ENCODE measurements around the gene CD2.
"Not testable (repeated sequence)": the region's sequence is repeated elsewhere in the genome, so short reads cannot be mapped to it uniquely, and the experiment has no call there.

CD2 gene

DNA sequence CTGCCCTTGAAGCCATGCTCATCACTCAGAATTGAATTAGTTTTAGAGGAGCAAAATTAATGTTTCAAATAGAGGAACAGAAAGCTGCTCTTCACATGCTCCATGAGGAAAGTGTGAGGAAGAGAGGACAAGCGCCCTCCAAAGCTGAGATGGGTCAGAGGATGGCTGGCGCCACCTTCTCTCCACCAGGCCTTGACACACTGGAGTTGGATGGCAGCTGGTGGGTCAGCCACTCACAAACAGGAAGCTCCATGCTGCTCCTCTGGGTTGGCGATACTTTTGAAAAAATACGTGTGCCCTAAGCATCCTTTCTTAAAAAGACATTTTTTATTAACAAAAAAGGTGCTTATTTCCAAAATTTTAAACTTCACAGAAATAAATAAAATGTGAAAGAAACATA lies 3.1 kb upstream of the CD2 start:
- 79% methylated on average over 2 of the region's 4 CpGs for WGBS (ENCODE audit: insufficient coverage)
- POLR2A ChIA-PET, result no interaction called here

DNA sequence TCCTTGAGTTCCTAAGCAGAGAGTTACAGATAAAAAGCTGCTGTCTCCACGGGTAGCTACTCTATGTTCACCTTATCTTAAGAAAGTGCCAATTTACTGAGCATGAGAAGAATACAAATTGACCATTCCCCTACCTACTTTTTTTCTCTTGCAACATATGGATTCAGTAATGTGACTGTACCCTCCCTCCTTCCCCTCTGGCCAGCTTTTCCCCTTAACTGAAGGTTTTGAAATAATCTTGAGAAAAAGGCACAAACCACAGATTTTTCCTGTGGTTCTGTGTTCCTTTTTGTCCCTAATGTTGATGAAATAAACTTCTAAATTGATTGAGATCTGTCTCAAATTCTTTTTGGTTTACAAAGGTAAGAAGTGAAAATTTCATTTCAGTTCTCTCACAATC lies 2.6 kb upstream of the CD2 start:
- ChIA-PET POLR2A (no interaction called here), CTCF (interaction anchor here (1.4 to 1.8 kb wide), 5 partner anchors 14 to 63 kb away, joined by 3 to 9 read pairs (median 4); no protein-coding TSS in a partner anchor)
- WGBS (ENCODE audit: insufficient coverage), result no CpG with 5 or more reads among the region's 1 CpG
- H3K9me3 ChIP-seq (ENCODE audit: control extremely low read depth in 1 of 5, control insufficient read depth in 4 of 5, insufficient read depth in 2 of 5, low read depth in 1 of 5, low read length in 4 of 5), result peaks cover 1 to 31% (median 21%) of the 10 kb centered on the region in 5 experiments
- DNase-seq, result peak in 1 of 3 donors; percentile 23
- no peak overlapping the region for H3K27ac ChIP-seq (ENCODE audit: insufficient read depth in 1 of 2, low read depth in 1 of 2, low read length in 2 of 2, poor library complexity in 1 of 2, severe bottlenecking in 2 of 2)
- H3K4me3 ChIP-seq (ENCODE audit: control insufficient read depth in 1 of 7, extremely low read depth in 1 of 7, insufficient read depth in 4 of 7, low read depth in 2 of 7, low read length in 6 of 7), result peak overlapping the region in 1 of 7 experiments; percentile 44
- no peaks in the 10 kb centered on the region for H3K27me3 ChIP-seq (replicated peaks in 2 of 5; ENCODE audit: control insufficient read depth in 4 of 5, insufficient read depth in 5 of 5, low read length in 4 of 5)
- H3K36me3 ChIP-seq (ENCODE audit: control insufficient read depth in 4 of 4, insufficient read depth in 4 of 4, low read length in 3 of 4), result no peaks in the 10 kb centered on the region
- peaks cover 12 to 44% (median 24%) of the 10 kb centered on the region in 4 experiments for H3K4me1 ChIP-seq (ENCODE audit: control extremely low read depth in 1 of 4, control insufficient read depth in 4 of 4, insufficient read depth in 4 of 4, low read length in 3 of 4)

More for the DNA sequence above, 3.1 kb upstream of the CD2 start:
- Histone ChIP-seq H3K9me3 (ENCODE audit: control extremely low read depth in 1 of 5, control insufficient read depth in 4 of 5, insufficient read depth in 2 of 5, low read depth in 1 of 5, low read length in 4 of 5) (peaks cover 1 to 34% (median 21%) of the 10 kb centered on the region in 5 experiments), H3K4me3 (ENCODE audit: control insufficient read depth in 1 of 7, extremely low read depth in 1 of 7, insufficient read depth in 4 of 7, low read depth in 2 of 7, low read length in 6 of 7) (peak overlapping the region in 1 of 7 experiments; percentile 44), H3K27me3 (replicated peaks in 2 of 5; ENCODE audit: control insufficient read depth in 4 of 5, insufficient read depth in 5 of 5, low read length in 4 of 5) (no peaks in the 10 kb centered on the region), H3K36me3 (ENCODE audit: control insufficient read depth in 4 of 4, insufficient read depth in 4 of 4, low read length in 3 of 4) (no peaks in the 10 kb centered on the region), H3K4me1 (ENCODE audit: control extremely low read depth in 1 of 4, control insufficient read depth in 4 of 4, insufficient read depth in 4 of 4, low read length in 3 of 4) (peaks cover 10 to 41% (median 22%) of the 10 kb centered on the region in 4 experiments), H3K27ac (ENCODE audit: insufficient read depth in 1 of 2, low read depth in 1 of 2, low read length in 2 of 2, poor library complexity in 1 of 2, severe bottlenecking in 2 of 2) (no peak overlapping the region)
- CTCF ChIA-PET, result interaction anchor here (1.4 to 1.8 kb wide), 4 partner anchors 13 to 64 kb away, joined by 4 to 9 read pairs (median 6); no protein-coding TSS in a partner anchor
- DNase-seq, result peak in 2 of 3 donors; percentile 26 to 35

DNA sequence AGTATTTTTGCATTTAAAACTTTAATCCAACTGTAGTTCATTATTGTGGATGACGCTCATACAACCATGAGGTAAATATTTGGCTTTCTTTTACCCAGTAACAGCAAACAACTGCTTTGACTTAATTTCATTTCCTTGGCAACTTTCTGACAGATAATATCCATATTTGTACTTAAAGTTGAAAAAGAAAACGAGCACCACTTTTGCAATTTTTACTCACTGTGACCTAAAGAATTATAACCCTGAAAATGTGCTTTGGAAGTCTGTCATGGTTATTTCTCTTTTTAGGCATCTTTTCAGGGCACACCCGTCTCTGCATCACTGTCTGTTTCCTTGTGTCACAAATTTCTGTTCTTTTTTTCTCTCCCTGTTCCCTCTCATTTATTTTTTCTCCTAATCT lies 918 bp upstream of the CD2 start:
- WGBS (ENCODE audit: insufficient coverage), result 33% methylated on average over 1 of the region's 3 CpGs

DNA sequence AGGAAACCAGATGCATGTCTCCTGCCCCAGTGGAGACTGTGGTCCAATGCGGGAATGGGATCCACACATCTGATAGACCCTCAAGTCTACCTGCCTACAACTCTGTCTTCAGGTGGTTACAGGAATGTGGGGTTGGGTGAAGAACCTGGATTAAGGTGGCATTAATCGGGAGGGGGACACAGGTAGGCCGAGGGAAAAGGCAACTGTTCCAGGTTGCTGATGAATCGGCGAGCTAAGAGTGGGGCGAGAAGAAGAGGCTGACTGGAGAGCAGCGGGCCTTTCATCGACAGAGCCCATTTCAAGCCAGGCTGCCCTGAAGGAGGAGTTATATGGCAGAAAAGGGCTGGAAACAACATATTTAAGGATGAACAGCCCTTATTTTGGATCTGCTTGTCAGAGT lies 836 bp downstream of the CD2 start:
- CTCF ChIA-PET, result interaction anchor here (0.9 to 1.3 kb wide), 3 partner anchors 16 to 31 kb away, joined by 3 to 5 read pairs (median 3); no protein-coding TSS in a partner anchor
- no peak overlapping the region for H3K27ac ChIP-seq (ENCODE audit: insufficient read depth in 1 of 2, low read depth in 1 of 2, low read length in 2 of 2, poor library complexity in 1 of 2, severe bottlenecking in 2 of 2)
- POLR2A ChIA-PET, result no interaction called here

More for the DNA sequence above, 918 bp upstream of the CD2 start:
- H3K4me3 ChIP-seq (ENCODE audit: control insufficient read depth in 1 of 7, extremely low read depth in 1 of 7, insufficient read depth in 4 of 7, low read depth in 2 of 7, low read length in 6 of 7), result no peak overlapping the region
- ChIA-PET CTCF (interaction anchor here (1.5 kb wide), 1 partner anchor 64 kb away, joined by 3 read pairs; no protein-coding TSS in a partner anchor), POLR2A (no interaction called here)
- no peaks in the 10 kb centered on the region for H3K27me3 ChIP-seq (replicated peaks in 2 of 5; ENCODE audit: control insufficient read depth in 4 of 5, insufficient read depth in 5 of 5, low read length in 4 of 5)
- H3K9me3 ChIP-seq (ENCODE audit: control extremely low read depth in 1 of 5, control insufficient read depth in 4 of 5, insufficient read depth in 2 of 5, low read depth in 1 of 5, low read length in 4 of 5), result peaks cover 0 to 15% (median 11%) of the 10 kb centered on the region in 5 experiments
- no peak for DNase-seq
- H3K4me1 ChIP-seq (ENCODE audit: control extremely low read depth in 1 of 4, control insufficient read depth in 4 of 4, insufficient read depth in 4 of 4, low read length in 3 of 4), result peaks cover 14 to 58% (median 38%) of the 10 kb centered on the region in 4 experiments
- H3K36me3 ChIP-seq (ENCODE audit: control insufficient read depth in 4 of 4, insufficient read depth in 4 of 4, low read length in 3 of 4), result no peaks in the 10 kb centered on the region
- H3K27ac ChIP-seq (ENCODE audit: insufficient read depth in 1 of 2, low read depth in 1 of 2, low read length in 2 of 2, poor library complexity in 1 of 2, severe bottlenecking in 2 of 2), result no peak overlapping the region

DNA sequence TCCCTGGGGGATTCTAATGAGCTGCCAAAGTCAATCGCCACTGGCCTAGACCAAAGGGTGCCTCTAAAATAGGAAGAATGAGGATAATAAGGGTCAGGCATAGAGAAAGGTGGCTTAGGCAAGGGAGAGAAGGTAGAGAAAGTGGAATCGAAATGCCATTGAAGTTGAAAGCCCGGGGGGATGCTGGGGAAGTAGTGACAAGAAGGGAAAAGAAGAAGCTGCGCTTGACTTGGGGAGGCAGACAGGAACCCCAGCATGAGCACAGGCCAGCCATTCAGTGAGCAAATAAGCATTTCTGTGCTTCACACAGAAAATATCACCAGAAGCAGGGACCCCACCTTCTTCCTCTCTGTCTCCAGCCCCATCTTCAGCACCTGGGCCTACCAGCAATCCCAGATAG lies 1.5 kb downstream of the CD2 start:
- no peak for DNase-seq
- Histone ChIP-seq H3K27me3 (replicated peaks in 2 of 5; ENCODE audit: control insufficient read depth in 4 of 5, insufficient read depth in 5 of 5, low read length in 4 of 5) (no peaks in the 10 kb centered on the region), H3K36me3 (ENCODE audit: control insufficient read depth in 4 of 4, insufficient read depth in 4 of 4, low read length in 3 of 4) (no peaks in the 10 kb centered on the region), H3K27ac (ENCODE audit: insufficient read depth in 1 of 2, low read depth in 1 of 2, low read length in 2 of 2, poor library complexity in 1 of 2, severe bottlenecking in 2 of 2) (no peak overlapping the region), H3K4me3 (ENCODE audit: control insufficient read depth in 1 of 7, extremely low read depth in 1 of 7, insufficient read depth in 4 of 7, low read depth in 2 of 7, low read length in 6 of 7) (no peak overlapping the region), H3K9me3 (ENCODE audit: control extremely low read depth in 1 of 5, control insufficient read depth in 4 of 5, insufficient read depth in 2 of 5, low read depth in 1 of 5, low read length in 4 of 5) (no peaks in the 10 kb centered on the region), H3K4me1 (ENCODE audit: control extremely low read depth in 1 of 4, control insufficient read depth in 4 of 4, insufficient read depth in 4 of 4, low read length in 3 of 4) (peaks cover 16 to 76% (median 51%) of the 10 kb centered on the region in 4 experiments)
- 87% methylated on average over 4 of the region's 4 CpGs for WGBS (ENCODE audit: insufficient coverage)
- POLR2A ChIA-PET, result no interaction called here
- CTCF ChIA-PET, result interaction anchor here (0.9 to 1.6 kb wide), 2 partner anchors 14 to 17 kb away, joined by 3 to 5 read pairs; no protein-coding TSS in a partner anchor

More for the DNA sequence above, 836 bp downstream of the CD2 start:
- no peaks in the 10 kb centered on the region for H3K36me3 ChIP-seq (ENCODE audit: control insufficient read depth in 4 of 4, insufficient read depth in 4 of 4, low read length in 3 of 4)
- DNase-seq, result no peak
- peaks cover 0 to under 1% (median 0%) of the 10 kb centered on the region in 5 experiments for H3K9me3 ChIP-seq (ENCODE audit: control extremely low read depth in 1 of 5, control insufficient read depth in 4 of 5, insufficient read depth in 2 of 5, low read depth in 1 of 5, low read length in 4 of 5)
- WGBS (ENCODE audit: insufficient coverage), result 96% methylated on average over 7 of the region's 8 CpGs
- no peaks in the 10 kb centered on the region for H3K27me3 ChIP-seq (replicated peaks in 2 of 5; ENCODE audit: control insufficient read depth in 4 of 5, insufficient read depth in 5 of 5, low read length in 4 of 5)
- H3K4me1 ChIP-seq (ENCODE audit: control extremely low read depth in 1 of 4, control insufficient read depth in 4 of 4, insufficient read depth in 4 of 4, low read length in 3 of 4), result peaks cover 16 to 73% (median 51%) of the 10 kb centered on the region in 4 experiments
- no peak overlapping the region for H3K4me3 ChIP-seq (ENCODE audit: control insufficient read depth in 1 of 7, extremely low read depth in 1 of 7, insufficient read depth in 4 of 7, low read depth in 2 of 7, low read length in 6 of 7)

DNA sequence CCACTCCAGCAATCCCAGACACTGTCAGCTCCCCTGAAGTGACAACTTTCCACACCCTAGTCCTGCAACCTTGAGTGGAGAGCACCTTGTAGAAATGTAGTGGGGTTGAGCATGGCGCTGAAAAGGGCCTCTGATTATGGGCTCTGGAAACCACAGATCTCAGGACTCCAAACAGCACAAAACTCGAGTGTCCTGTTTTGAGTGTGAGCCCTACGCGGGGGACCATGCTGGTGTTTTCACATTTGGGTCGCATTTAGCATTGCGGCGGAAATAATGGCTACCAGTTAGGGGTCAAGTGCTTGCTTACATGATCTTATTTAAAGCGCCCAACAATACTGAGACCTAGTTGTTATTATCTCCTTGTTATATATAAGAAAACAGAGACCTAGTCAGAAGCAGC lies 1.9 kb downstream of the CD2 start:
- CTCF ChIA-PET, result interaction anchor here (1.6 kb wide), 1 partner anchor 14 kb away, joined by 5 read pairs; no protein-coding TSS in a partner anchor
- POLR2A ChIA-PET; DNase-seq; H3K9me3 ChIP-seq (ENCODE audit: control extremely low read depth in 1 of 5, control insufficient read depth in 4 of 5, insufficient read depth in 2 of 5, low read depth in 1 of 5, low read length in 4 of 5); H3K27ac ChIP-seq (ENCODE audit: insufficient read depth in 1 of 2, low read depth in 1 of 2, low read length in 2 of 2, poor library complexity in 1 of 2, severe bottlenecking in 2 of 2); H3K27me3 ChIP-seq (replicated peaks in 2 of 5; ENCODE audit: control insufficient read depth in 4 of 5, insufficient read depth in 5 of 5, low read length in 4 of 5); H3K4me3 ChIP-seq (ENCODE audit: control insufficient read depth in 1 of 7, extremely low read depth in 1 of 7, insufficient read depth in 4 of 7, low read depth in 2 of 7, low read length in 6 of 7); H3K36me3 ChIP-seq (ENCODE audit: control insufficient read depth in 4 of 4, insufficient read depth in 4 of 4, low read length in 3 of 4): not testable (repeated sequence)
- peaks cover 16 to 72% (median 49%) of the 10 kb centered on the region in 4 experiments for H3K4me1 ChIP-seq (ENCODE audit: control extremely low read depth in 1 of 4, control insufficient read depth in 4 of 4, insufficient read depth in 4 of 4, low read length in 3 of 4)
- WGBS (ENCODE audit: insufficient coverage), result 92% methylated on average over 2 of the region's 8 CpGs

DNA sequence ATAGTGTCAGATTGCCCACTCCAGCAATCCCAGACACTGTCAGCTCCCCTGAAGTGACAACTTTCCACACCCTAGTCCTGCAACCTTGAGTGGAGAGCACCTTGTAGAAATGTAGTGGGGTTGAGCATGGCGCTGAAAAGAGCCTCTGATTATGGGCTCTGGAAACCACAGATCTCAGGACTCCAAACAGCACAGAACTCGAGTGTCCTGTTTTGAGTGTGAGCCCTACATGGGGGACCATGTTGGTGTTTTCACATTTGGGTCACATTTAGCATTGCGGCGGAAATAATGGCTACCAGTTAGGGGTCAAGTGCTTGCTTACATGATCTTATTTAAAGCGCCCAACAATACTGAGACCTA lies 4.2 kb downstream of the CD2 start:
- CTCF ChIA-PET, result interaction anchor here (0.6 to 1.3 kb wide), 4 partner anchors 11 to 300 kb away, joined by 3 to 5 read pairs (median 4); no protein-coding TSS in a partner anchor

More for the DNA sequence above, 4.2 kb downstream of the CD2 start:
- no CpG with 5 or more reads among the region's 5 CpGs for WGBS (ENCODE audit: insufficient coverage)
- POLR2A ChIA-PET, result interaction anchor here (1.1 kb wide), 1 partner anchor 11 kb away, joined by 3 read pairs; no protein-coding TSS in a partner anchor
- not testable (repeated sequence) for H3K27me3 ChIP-seq (replicated peaks in 2 of 5; ENCODE audit: control insufficient read depth in 4 of 5, insufficient read depth in 5 of 5, low read length in 4 of 5); H3K9me3 ChIP-seq (ENCODE audit: control extremely low read depth in 1 of 5, control insufficient read depth in 4 of 5, insufficient read depth in 2 of 5, low read depth in 1 of 5, low read length in 4 of 5); DNase-seq; H3K4me3 ChIP-seq (ENCODE audit: control insufficient read depth in 1 of 7, extremely low read depth in 1 of 7, insufficient read depth in 4 of 7, low read depth in 2 of 7, low read length in 6 of 7); H3K36me3 ChIP-seq (ENCODE audit: control insufficient read depth in 4 of 4, insufficient read depth in 4 of 4, low read length in 3 of 4)
- Histone ChIP-seq H3K4me1 (ENCODE audit: control extremely low read depth in 1 of 4, control insufficient read depth in 4 of 4, insufficient read depth in 4 of 4, low read length in 3 of 4) (peaks cover 15 to 71% (median 41%) of the 10 kb centered on the region in 4 experiments), H3K27ac (ENCODE audit: insufficient read depth in 1 of 2, low read depth in 1 of 2, low read length in 2 of 2, poor library complexity in 1 of 2, severe bottlenecking in 2 of 2) (peak overlapping the region in 1 of 2 experiments; percentile 52)

Measured in common myeloid progenitor, CD34-positive (primary cell).